GM12865 (cell line): ENCODE measurements around the gene DNAH12.
"Not testable (repeated sequence)": the region's sequence is repeated elsewhere in the genome, so short reads cannot be mapped to it uniquely, and the experiment has no call there.

Experiments used
- DNase-seq: peaks from one replicate; pipeline ENCODE4 v3.0.0; 2010; ENCODE audit warnings: low read depth
- H3K4me3 ChIP-seq: 2 replicates; pipeline ENCODE4 v1.5.1; 2011; ENCODE audit warnings: mild to moderate bottlenecking, low read depth, low read length, control low read depth
- TF ChIP-seq, protein P1 (sequence below): IDR thresholded peaks from 2 replicates; pipeline ENCODE4 v1.5.1; 2011; ENCODE audit warnings: low read length, control low read depth, low read depth, inconsistent platforms; ENCODE audit not compliant: insufficient read depth; ENCODE audit errors: missing control alignments

DNAH12 gene

DNA sequence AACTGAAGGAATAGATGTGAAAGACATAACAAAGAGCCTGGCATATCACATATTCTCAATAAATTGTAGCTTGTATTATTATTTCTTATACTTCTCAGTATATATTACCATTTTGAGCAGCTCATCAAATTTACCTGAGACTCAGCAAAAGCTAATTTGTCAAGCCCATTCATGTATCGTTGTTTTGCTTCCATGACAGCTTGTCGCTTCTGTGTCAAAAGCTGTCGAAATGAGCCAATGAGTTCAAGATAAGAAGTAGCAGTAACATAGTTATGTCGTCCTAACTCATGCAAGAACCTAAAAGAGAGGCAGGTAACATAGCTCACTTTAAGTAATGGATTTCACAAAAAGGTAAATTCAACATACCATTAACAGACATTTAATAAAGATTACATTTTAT lies 157.8 kb downstream of the DNAH12 start:
- no peak overlapping the region for H3K4me3 ChIP-seq
- no peak for DNase-seq
- TF ChIP-seq, protein P1, sequence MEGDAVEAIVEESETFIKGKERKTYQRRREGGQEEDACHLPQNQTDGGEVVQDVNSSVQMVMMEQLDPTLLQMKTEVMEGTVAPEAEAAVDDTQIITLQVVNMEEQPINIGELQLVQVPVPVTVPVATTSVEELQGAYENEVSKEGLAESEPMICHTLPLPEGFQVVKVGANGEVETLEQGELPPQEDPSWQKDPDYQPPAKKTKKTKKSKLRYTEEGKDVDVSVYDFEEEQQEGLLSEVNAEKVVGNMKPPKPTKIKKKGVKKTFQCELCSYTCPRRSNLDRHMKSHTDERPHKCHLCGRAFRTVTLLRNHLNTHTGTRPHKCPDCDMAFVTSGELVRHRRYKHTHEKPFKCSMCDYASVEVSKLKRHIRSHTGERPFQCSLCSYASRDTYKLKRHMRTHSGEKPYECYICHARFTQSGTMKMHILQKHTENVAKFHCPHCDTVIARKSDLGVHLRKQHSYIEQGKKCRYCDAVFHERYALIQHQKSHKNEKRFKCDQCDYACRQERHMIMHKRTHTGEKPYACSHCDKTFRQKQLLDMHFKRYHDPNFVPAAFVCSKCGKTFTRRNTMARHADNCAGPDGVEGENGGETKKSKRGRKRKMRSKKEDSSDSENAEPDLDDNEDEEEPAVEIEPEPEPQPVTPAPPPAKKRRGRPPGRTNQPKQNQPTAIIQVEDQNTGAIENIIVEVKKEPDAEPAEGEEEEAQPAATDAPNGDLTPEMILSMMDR, result no peak

DNA sequence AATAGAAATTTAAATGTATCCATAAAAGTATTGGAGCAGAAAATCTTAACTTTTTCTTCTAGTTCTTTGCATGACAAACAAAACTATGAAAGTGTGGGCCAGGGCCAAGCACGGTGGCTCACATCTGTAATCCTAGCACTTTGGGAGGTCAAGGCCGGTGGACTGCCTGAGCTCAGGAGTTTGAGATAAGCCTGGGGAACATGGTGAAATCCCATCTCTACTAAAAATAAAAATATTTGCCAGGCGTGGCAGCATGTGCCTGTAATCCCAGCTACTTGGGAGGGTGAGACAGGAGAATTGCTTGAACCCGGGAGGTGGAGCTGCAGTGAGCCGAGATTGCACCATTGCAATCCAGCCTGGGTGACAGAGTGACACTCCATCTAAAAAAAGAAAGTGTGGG lies 158.6 kb downstream of the DNAH12 start:
- H3K4me3 ChIP-seq, result no peak overlapping the region
- no peak for DNase-seq
- TF ChIP-seq, protein P1, result no peak

DNA sequence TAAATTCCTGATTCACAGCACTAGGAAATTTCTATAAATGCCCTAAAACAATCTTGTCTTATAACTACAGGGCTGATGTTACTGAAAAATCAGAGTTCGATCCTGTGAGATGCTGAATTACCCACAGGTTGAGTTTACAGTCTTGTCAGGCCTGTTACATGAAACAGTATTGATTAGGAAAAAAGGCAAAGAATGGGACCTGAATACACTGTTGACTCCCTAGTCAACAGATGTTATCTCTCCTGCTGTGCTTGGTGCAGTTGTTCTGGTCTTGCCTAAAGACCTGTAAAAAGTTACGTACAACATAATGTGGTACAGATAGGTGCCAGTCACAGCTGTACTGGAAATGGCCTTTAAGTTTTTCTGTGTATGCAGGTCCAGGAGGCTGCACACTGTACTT lies 160.3 kb downstream of the DNAH12 start:
- no peak overlapping the region for H3K4me3 ChIP-seq
- TF ChIP-seq, protein P1, result no peak
- no peak for DNase-seq

DNA sequence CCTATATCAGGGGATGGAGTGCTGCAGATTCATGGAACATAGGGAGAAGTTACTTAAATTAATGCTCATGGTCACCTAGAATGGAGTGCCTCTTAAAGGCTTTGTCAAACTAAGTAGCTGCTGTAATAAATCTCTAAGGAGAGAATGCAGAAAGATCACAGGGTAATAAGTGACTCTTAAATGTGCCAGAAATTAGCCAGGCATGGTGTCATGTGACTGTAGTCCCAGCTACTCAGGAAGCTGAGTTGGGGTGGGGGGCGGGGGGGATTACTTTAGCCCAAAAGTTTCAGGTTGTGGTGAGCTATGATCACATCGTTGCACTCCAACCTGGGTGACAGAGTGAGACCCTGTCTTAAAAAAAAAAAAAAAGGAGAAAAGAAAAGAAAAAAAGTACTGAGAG lies 160.7 kb downstream of the DNAH12 start:
- DNase-seq, result no peak
- no peak overlapping the region for H3K4me3 ChIP-seq
- TF ChIP-seq, protein P1, result no peak

DNA sequence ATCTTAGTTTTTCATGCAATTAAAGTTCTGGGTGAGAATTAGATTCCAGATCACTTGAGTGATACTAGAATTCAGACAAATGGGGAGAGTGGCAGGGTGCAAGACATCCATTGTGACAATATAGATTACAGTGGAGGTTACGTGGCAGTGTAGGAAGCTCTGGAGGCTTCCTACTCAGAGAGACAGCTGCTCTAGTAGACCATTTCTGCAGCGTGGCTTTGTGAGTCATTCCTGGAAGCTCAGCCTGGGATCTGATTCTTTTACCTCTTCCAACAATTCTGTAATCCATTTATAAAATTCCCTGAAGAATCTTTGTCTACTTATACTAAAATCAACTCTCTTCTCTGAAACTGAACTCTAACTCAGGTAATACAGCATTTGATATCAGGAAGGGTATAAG lies 161.2 kb downstream of the DNAH12 start:
- TF ChIP-seq, protein P1, result no peak
- DNase-seq, result no peak
- no peak overlapping the region for H3K4me3 ChIP-seq

DNA sequence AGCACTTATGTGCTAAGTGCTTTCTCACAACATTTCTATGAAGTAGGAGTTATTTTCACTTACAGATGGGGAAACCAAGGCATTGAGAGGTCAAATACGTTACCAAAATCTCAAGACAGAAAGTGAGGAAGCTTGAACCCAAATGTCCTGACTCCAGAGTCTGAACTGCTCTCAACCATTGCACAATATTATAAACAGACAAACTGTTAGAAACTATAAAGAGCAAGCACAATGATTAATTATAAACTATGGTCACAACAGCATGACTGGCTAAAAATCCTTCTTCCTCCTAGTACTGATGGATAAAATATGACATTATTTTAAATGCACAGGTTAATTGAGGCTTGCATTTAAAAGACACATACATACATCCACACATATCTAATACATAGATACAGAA lies 173.8 kb downstream of the DNAH12 start:
- TF ChIP-seq, protein P1, result no peak
- H3K4me3 ChIP-seq, result no peak overlapping the region
- DNase-seq, result no peak

DNA sequence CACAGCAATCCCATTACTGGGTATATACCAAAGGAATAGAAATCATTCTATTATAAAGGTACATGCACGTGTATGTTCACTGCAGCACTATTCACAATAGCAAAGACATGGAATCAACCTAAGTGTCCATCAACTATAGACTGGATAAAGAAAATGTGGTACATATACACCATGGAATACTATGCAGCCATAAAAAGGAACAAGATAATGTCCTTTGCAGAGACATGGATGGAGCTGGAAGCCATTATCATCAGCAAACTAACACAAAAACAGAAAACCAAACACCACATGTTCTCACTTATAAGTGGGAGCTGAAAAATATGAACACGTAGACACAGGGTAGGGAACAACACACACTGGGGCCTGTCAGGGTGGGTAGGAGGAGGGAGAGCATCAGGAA lies 179.1 kb downstream of the DNAH12 start:
- not testable (repeated sequence) for H3K4me3 ChIP-seq, DNase-seq

DNA sequence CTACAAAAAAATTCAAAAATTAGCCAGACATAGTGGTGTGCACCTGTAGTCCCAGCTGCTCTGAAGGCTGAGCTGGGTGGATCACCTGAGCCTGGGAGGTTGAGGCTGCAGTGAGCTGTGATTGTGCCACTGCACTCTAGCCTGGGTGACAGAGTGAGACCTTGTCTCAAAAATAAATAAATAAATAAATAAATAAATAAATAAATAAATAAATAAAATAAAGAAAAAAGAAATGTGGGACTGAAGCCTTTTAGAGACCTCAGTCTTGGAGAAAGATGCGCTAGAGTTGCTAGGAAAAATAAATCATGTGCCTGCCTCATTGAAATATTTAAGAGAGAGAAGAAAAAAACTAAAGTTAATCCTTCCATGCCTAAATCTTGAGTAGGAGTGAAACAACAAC lies 187.9 kb downstream of the DNAH12 start:
- not testable (repeated sequence) for DNase-seq, H3K4me3 ChIP-seq
